ENCODE data around the gene C5orf52. TPM values are rescaled to one million over a fixed set of nuclear protein-coding genes. Genes with fewer than 3 reads are reported as not detected.

Gene C5orf52
- total RNA-seq, 1 donor from 2014 or later = not detected

GRCh38 chr5:157710431-157710830 lies 39.1 kb downstream of the C5orf52 start:
- no peak overlapping the region for H3K4me3 ChIP-seq (ENCODE audit: low read depth, low read length)
- TF ChIP-seq CTCF (IDR thresholded peaks at IDR 0.05; ENCODE audit: insufficient read depth, low read length, poor library complexity, severe bottlenecking) = no peak
- no peak for DNase-seq (ENCODE audit: low read depth)
- no peaks in the 10 kb centered on the region for H3K36me3 ChIP-seq (ENCODE audit: control insufficient read depth, insufficient read depth, low read length)
- no peaks in the 10 kb centered on the region for H3K27me3 ChIP-seq (ENCODE audit: control insufficient read depth, insufficient read depth, low read length)

- Histone ChIP-seq H3K4me3 (ENCODE audit: low read depth, low read length) (no peak overlapping the region), H3K27me3 (ENCODE audit: control insufficient read depth, insufficient read depth, low read length) (no peaks in the 10 kb centered on the region), H3K36me3 (ENCODE audit: control insufficient read depth, insufficient read depth, low read length) (no peaks in the 10 kb centered on the region)
- no peak for TF ChIP-seq CTCF (IDR thresholded peaks at IDR 0.05; ENCODE audit: insufficient read depth, low read length, poor library complexity, severe bottlenecking)
- peak; percentile 9 for DNase-seq (ENCODE audit: low read depth)
Observed at GRCh38 chr5:157710882-157711281, 39.5 kb downstream of the C5orf52 start.

- H3K36me3 ChIP-seq (ENCODE audit: control insufficient read depth, insufficient read depth, low read length) = no peaks in the 10 kb centered on the region
- no peak for DNase-seq (ENCODE audit: low read depth)
- TF ChIP-seq CTCF (IDR thresholded peaks at IDR 0.05; ENCODE audit: insufficient read depth, low read length, poor library complexity, severe bottlenecking) = no peak
- no peaks in the 10 kb centered on the region for H3K27me3 ChIP-seq (ENCODE audit: control insufficient read depth, insufficient read depth, low read length)
- no peak overlapping the region for H3K4me3 ChIP-seq (ENCODE audit: low read depth, low read length)
Observed at GRCh38 chr5:157713830-157714595, 42.7 kb downstream of the C5orf52 start.

- no peak for DNase-seq (ENCODE audit: low read depth)
- no peaks in the 10 kb centered on the region for H3K36me3 ChIP-seq (ENCODE audit: control insufficient read depth, insufficient read depth, low read length)
- no peaks in the 10 kb centered on the region for H3K27me3 ChIP-seq (ENCODE audit: control insufficient read depth, insufficient read depth, low read length)
- no peak overlapping the region for H3K4me3 ChIP-seq (ENCODE audit: low read depth, low read length)
- no peak for TF ChIP-seq CTCF (IDR thresholded peaks at IDR 0.05; ENCODE audit: insufficient read depth, low read length, poor library complexity, severe bottlenecking)
Observed at GRCh38 chr5:157714596-157714864, 43.2 kb downstream of the C5orf52 start.

GRCh38 chr5:157718519-157718918 lies 47.2 kb downstream of the C5orf52 start:
- H3K4me3 ChIP-seq (ENCODE audit: low read depth, low read length) = no peak overlapping the region
- TF ChIP-seq CTCF (IDR thresholded peaks at IDR 0.05; ENCODE audit: insufficient read depth, low read length, poor library complexity, severe bottlenecking) = peak; percentile 61
- DNase-seq (ENCODE audit: low read depth) = no peak
- no peaks in the 10 kb centered on the region for H3K36me3 ChIP-seq (ENCODE audit: control insufficient read depth, insufficient read depth, low read length)
- no peaks in the 10 kb centered on the region for H3K27me3 ChIP-seq (ENCODE audit: control insufficient read depth, insufficient read depth, low read length)

GRCh38 chr5:157719245-157719644 lies 47.9 kb downstream of the C5orf52 start:
- H3K4me3 ChIP-seq (ENCODE audit: low read depth, low read length) = no peak overlapping the region
- no peaks in the 10 kb centered on the region for H3K36me3 ChIP-seq (ENCODE audit: control insufficient read depth, insufficient read depth, low read length)
- no peak for TF ChIP-seq CTCF (IDR thresholded peaks at IDR 0.05; ENCODE audit: insufficient read depth, low read length, poor library complexity, severe bottlenecking)
- no peak for DNase-seq (ENCODE audit: low read depth)
- H3K27me3 ChIP-seq (ENCODE audit: control insufficient read depth, insufficient read depth, low read length) = no peaks in the 10 kb centered on the region

Data from kidney epithelial cell (primary cell).